Measurements from ENCODE around the gene PDX1.

The PDX1 gene

DNA sequence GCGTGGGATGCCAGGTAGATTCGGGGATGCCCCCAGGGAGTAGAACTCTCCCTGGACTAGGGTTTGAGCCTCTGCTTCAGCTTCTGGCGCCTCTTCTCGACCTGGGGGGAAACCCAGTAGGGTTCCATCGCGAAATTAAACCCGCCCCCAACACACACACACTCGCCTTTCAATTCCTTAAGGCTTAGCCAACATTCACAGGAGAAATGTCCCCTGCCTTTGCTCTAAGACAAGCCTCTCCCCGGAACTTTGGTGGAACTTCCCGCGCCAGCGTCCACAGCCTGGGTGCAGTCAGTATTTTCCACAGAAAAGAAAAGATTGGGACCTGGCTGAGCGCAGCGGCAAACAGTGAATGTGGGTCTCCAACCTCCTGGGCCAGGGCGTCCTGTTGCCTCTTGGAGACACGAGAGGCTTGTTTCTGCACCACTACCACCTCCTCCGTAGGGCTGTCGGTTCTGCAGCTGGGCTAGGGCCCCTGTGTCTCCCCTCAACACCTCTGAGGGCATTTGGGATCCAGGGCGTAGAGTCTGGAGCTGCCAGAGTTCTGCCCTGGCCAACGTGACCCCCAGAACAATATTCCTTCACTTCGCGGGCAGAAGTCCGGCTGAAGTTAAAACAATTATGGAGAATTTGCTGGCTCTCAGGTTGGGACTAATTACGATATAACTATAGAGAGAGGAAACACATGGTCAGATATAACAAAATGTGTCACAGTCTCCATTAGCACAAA lies 3.2 kb downstream of the PDX1 start:
- no peak for DNase-seq

DNA sequence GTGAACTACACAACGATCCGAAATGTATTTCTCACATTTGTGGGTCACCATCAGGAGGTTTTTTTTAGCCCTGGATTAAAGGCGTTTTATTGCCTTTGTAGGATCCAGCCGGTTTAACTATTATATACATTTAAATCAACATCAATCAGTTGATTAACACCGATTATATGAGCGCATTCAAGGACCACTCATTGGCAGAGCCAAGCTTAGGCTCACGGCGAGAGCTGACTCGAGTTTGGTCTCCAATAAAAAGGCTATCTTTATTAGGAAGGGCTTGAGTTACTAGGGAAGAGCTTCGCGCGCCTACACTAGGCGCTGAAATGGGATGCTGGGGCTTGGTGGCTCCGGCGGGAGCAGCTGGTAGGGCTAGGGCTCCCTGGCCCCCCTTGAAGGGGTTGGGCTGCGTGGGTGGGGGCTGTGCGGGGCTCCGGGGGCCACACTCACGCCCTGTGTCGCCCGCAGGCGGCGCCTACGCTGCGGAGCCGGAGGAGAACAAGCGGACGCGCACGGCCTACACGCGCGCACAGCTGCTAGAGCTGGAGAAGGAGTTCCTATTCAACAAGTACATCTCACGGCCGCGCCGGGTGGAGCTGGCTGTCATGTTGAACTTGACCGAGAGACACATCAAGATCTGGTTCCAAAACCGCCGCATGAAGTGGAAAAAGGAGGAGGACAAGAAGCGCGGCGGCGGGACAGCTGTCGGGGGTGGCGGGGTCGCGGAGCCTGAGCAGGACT lies 4.2 kb downstream of the PDX1 start:
- DNase-seq, result no peak

DNA sequence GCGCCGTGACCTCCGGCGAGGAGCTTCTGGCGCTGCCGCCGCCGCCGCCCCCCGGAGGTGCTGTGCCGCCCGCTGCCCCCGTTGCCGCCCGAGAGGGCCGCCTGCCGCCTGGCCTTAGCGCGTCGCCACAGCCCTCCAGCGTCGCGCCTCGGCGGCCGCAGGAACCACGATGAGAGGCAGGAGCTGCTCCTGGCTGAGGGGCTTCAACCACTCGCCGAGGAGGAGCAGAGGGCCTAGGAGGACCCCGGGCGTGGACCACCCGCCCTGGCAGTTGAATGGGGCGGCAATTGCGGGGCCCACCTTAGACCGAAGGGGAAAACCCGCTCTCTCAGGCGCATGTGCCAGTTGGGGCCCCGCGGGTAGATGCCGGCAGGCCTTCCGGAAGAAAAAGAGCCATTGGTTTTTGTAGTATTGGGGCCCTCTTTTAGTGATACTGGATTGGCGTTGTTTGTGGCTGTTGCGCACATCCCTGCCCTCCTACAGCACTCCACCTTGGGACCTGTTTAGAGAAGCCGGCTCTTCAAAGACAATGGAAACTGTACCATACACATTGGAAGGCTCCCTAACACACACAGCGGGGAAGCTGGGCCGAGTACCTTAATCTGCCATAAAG lies 4.8 kb downstream of the PDX1 start:
- no peak for DNase-seq

DNA sequence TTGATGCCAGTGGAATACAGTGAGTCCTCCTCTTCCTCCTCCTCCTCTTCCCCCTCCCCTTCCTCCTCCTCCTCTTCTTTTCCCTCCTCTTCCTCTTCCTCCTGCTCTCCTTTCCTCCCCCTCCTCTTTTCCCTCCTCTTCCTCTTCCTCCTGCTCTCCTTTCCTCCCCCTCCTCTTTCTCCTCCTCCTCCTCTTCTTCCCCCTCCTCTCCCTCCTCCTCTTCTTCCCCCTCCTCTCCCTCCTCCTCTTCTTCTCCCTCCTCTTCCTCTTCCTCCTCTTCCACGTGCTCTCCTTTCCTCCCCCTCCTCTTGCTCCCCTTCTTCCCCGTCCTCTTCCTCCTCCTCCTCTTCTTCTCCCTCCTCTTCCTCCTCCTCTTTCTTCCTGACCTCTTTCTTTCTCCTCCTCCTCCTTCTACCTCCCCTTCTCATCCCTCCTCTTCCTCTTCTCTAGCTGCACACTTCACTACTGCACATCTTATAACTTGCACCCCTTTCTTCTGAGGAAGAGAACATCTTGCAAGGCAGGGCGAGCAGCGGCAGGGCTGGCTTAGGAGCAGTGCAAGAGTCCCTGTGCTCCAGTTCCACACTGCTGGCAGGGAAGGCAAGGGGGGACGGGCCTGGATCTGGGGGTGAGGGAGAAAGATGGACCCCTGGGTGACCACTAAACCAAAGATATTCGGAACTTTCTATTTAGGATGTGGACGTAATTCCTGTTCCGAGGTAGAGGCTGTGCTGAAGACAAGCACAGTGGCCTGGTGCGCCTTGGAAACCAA lies 5.6 kb downstream of the PDX1 start:
- DNase-seq, result no peak

DNA sequence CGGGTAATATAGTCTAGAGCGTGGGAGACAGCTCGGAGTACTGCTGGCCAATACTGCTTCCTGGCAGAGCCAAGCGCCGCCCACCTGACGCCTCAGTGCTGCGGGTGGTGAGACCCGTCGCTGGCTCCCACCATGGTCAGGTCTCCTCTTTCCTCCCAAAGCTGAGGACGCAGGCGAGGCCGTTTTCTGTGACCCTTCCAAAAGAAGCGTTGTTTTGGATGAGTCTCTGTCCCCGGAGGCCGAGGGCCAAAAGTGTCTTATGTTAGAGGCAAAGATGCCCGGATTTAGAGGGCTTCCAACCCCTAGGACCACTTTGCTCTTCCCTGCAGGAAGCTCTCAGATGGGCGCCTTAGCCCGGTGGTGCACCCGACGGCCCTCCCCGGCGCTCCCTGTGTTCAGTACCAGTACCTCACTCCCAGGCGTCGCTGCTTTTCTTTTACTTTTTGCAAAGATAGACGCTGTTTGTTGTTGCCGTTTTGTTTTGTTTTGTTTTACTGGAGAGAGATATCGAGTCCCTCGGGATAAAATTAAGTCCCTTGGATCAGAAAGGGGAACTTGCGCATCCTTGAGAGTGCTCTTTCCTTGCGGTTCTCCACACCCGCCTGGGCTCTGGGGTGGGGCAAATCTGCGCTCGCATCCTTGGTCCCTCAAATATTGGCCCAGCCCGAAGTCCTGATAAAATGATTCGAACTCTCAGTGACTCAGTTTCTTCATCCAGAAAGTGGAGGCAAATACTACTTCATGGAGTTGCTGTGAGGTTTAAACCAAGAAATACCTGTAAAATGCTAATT lies 7.0 kb downstream of the PDX1 start:
- DNase-seq, result no peak

DNA sequence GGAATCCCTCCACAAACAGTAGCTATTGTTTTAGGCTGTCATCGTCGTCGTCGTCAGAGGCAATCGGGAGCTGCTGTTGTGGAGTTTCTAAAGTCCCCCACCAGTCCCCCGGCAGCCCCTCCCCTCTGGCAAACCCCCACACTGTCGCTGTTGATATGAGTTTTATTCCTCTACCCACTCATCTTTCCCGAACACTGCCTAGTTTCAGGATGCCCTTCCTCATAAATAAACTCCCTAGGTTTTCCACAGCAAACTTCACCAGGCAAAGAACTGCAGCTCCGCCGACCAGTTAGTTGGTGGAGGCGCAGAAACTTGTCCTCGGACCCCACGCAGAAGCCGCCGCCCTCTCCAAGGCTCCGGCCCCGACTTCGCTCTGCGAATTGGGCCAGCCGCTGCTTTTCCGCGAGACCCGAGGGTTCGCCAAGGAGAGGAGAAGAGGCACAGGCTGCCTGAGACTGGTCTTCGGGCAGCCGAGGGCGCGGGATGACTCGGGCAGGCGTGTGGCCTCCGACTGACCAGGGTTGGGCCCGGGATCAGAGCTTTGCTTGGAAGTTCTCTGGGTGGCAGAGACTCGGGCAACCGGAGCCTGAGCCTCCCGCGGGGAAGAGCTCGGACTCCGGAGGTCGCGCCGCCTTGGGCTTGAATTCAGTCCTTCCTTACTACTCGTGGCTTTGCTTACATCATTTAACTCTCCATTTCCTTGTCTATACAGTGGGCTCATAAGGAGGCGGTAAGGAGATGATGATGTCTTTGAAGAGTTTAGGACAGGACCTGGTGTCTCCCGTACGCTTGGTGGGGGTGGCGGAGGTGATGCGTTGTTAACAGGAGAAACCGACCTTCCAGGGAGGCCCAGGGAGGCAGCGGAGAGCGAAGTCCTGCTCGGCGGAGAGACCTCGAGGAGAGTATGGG lies 7.9 kb downstream of the PDX1 start:
- DNase-seq, result no peak

DNA sequence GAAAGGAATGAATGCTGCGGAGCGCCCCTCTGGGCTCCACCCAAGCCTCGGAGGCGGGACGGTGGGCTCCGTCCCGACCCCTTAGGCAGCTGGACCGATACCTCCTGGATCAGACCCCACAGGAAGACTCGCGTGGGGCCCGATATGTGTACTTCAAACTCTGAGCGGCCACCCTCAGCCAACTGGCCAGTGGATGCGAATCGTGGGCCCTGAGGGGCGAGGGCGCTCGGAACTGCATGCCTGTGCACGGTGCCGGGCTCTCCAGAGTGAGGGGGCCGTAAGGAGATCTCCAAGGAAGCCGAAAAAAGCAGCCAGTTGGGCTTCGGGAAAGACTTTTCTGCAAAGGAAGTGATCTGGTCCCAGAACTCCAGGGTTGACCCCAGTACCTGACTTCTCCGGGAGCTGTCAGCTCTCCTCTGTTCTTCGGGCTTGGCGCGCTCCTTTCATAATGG lies 8.6 kb downstream of the PDX1 start:
- no peak for DNase-seq

DNA sequence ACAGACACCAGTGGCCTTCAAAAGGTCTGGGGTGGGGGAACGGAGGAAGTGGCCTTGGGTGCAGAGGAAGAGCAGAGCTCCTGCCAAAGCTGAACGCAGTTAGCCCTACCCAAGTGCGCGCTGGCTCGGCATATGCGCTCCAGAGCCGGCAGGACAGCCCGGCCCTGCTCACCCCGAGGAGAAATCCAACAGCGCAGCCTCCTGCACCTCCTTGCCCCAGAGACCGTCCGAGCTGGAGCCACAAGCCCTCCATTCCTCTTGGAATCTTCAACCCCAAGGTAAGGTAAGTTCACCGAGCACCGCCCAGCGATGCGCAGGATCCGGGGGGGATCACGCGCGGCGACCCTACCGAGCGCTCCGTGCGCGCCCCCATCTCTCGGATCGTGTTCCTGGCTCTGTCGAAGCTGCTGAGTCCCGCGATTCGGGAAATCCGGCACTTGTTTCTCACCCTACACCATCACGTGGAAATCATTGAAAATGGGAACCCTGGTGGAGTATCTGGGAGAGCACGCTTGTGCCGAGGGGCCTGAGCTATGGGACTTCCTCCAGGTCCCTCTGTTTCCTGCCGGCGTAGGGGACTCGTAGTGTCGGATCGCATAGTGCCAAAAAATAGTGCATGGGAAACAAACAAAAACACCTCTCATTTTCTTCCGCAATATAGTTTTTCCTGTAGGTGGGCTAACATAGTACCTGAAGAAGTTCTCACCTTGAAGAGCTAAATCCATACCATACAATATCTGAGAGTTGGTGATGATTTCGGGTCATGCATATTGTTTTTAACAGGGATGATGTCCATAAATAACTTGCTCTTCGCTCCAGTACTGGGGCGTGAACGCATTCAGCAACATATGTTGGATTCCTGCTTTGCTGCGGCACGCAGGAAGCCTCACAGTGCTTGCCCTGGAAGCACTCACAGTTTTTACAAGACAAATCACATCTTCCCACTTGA lies 9.3 kb downstream of the PDX1 start:
- DNase-seq, result no peak

DNA sequence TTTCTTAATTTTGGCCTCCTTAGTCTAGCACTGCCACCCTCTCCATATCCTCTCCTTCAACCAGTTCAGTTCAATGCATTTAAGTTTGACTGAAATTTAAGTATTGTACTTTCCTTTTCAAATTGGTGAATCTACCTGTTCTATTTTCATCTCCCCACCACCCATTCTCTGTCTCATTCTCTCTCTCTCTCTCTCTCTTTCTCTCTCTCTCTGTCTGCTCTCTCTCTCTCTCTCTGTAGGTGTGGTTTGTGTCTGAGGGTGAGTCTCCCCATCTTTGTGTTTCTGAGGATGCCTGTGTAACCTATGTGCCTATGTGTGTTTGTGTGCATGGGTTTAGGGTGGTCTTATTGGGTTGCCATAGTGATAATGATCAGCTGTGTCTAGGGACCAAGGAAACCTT lies 10.1 kb downstream of the PDX1 start:
- DNase-seq, result no peak

DNA sequence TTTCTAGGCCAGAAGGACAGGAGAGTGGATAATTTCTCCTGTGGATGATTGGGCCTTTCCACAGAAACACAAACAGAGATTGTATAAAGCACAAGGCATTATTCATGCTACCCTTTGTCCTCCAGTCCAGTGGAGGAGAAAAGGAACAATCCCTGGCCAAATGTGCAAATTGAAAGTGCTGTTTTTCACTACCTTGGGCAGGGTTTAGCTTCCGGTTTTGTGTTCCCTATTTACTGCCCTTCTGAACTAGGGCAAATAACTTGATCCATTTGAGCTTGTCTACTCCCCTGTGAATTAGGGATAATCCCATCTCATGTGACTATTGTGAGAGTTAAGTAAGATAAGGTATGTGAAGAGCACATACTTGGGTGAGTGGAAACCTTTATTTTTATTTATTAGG lies 13.3 kb downstream of the PDX1 start:
- no peak for DNase-seq

DNA sequence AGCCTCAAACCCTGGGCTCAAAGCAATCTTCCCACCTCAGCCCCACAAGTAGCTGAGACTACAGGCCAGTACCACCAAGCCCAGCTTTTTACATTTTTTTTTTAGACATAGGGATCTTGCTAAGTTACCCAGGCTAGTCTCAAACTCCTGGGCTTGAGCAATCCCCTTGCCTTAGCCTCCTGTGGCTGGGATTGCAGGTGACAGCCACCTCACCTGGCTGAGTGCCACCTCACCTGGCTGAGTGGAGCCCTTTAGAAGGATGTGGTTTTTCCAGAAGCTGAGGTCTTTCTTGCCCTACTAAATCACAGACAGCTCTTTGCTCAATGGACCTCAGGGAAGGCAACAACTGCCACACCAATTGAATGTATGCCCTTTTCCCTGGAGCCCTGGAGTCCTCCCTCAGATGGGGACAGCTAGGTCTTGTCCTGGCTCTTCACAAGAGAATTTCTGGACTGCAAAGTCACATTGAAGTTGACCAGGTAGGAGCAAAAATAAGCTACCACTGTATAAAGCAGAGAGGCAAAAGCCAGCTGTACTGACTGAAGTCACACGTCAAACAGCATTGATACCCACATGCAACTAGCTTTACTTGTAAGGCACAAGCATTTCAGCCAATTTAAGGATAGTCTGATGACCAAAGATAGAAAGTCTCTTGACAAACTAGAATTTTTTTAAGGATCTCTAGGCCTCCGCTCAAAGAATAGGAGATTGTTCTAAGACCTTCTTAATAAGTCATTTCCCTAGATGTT lies 14.0 kb downstream of the PDX1 start:
- no peak for DNase-seq

DNA sequence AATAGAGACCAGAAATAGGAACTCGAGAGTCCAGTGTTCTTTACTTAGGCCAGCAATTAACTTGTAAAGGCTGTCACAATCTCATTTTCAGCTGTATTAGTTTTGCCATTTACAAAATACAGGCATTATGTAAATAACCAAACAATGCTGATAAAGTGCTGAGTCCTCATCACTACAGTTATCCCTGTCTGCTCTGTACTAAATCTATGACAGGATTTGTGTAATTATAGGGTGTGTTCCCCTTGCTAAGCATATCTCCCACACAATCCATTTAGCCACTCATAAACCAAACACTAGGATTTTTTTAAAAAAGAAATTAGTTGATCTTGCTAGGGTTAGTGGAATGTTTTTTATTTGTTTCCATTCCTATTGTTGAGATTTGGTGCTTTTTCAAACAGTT lies 23.2 kb downstream of the PDX1 start:
- DNase-seq, result no peak

DNA sequence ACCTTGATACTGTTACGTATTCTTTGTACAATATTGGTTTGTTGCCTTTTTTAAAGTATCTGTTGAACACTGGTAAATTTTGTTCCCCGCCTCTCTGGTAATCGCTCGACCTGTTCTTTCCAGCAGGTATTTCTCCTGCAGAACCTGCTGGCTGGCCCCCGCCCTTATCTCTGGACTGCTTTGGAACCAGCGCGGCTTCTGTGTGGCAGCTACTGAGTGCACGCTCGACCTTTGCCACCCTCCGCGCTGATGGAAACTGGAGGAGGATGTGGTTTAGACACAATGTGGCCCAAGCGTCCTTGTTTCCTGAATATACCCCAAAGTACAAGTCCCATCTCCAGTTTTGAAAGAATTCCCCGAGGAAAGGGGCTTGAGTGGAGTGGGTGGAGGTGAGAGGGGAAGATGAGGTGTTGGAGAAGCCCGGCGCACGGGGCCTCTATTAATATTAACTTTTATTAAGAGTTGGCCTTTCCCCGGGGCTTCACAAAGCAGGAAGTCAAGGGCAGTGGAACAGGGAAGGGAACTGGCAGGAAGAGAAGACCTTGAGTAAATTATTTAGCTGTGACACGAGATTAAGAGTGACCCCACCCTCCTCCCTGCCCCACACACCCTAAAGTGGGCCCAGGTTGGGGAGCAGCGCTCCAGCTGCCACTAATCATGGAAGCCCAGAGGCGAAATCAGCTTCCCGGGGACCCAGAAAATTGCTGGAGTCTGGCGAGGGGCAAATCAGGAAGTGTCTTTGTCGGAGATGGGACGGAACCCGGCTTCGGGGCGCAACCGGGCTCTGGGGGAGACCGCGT lies 33.3 kb downstream of the PDX1 start:
- no peak for DNase-seq

DNA sequence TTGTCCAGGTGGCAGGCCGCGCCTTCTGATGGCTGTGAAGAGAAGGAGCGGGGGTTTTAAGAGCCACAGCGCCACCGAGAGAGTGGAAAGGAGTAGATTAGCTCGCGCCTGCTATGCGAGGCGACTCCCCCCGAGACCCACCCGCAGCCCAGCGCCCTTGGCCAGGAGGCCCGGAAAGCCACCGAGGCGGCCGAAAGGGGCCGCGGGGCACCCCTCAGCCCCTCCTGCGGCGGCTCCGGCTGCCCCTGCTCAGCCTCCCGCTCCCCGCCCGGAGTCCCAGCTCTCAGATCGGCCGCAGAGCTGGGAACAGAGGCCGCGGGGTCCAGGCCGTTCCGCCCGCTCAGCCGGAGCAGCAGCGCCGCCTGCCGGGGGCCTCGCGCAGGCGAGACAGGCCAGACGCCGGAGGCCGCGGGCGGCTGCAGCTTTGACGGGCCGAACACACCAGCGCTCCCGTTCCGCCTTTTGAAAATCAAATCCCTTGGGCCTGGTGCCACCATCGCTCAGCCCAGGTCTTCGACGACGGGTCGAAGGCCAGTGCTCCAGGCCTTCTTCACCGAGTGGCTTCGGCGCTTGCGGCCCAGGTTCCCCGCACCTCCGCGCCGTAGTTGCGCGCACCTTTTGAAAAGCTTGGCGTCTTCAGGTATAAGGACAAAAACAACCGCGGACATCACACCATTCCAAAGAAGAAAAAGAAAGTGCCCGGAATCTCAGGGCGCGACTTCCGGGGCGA lies 34.0 kb downstream of the PDX1 start:
- DNase-seq, result peak; percentile 70

DNA sequence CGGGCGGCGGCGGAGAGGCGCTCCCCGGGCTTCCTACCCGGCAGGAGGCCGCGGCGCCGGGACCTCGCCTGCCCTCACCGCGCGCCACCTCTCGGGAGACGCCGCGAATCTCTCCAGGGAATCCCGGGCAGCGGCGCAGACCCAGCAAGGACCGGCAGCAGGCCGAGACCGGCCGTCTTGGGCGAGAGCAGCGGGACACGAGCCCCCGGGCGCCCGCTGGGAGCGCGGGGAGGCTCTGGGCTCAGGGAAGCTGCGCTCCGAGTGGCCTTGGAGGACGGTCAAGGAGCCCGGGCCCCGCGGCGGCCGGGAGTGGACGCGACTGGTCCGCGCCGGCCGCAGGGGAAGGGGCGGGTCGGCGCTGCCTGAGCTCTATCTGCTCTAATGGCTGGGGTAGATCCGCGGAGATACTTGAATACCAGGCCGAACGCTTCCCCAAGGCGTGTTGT lies 34.6 kb downstream of the PDX1 start:
- no peak for DNase-seq

DNA sequence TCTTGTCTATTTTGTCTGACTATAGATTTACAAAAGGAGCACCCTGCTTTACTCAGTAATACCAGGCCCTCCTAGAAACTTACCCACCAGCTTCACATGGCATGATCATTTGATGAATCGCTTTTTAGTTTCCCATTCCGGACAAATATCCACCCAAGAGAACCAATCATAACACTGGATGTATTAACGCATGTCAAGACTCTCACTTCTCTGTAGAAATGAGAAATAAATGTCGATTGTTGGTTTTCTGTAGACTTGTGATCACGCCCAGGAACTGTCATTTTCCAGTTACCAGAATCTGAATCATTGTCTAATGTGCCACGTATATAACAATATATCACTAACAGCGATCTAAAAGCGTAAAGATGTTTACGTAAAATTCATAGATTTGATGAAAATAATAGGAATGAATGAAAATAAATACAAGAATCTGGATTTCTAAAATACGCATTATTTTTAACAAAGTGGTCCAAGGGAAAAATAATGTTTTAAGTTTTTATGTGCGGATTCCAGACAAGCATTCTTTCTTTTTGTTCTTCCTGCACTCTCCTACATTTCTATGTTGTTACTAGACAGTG lies 35.3 kb downstream of the PDX1 start:
- DNase-seq, result no peak

DNA sequence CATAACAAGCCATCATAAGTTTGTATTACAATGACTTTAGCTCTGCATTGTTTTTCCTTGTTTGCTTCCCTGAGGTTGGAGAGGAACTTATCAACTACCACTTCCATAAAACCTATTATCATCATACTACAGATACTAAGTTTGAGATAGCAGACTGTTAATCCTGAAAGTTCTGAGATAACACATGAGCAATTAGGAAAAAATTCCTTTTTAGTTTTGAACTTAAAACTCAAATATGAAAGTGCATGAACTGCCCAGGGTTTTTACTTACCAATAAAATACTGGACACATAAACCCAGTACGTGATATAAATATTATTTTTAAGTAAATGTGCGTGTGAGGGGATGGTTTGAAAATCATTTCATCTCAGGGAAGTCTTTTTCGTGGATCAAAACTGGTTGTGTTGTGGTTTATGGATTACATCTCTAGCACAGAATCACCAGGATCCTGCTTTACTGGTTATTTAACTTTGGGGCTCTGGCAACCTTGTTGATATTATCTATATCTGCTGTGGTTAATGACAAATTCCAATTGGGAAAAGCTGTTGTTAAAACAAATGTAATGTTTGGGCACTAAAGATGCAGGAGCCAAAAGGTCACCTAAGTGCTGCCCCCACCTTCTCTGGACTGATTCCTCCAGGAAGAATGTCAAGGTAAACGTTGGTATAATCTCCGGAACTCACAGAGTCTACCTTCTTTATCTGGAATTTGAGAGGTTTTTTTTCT lies 36.9 kb downstream of the PDX1 start:
- DNase-seq, result no peak

All from activated naive CD4-positive, alpha-beta T cell treated with anti-CD3 and anti-CD28 coated beads, Interleukin-2, amount 50 U/mL, for 16 hours (primary cell).